HepG2 (cell line): Measurements from ENCODE around the gene BCAS1. TPM values are rescaled to one million over a fixed set of nuclear protein-coding genes. Genes with fewer than 3 reads are reported as not detected.

Experiments used
- AGO1 ChIP-seq: fragments of 200-400 bp; formaldehyde crosslinking; IDR thresholded peaks from 2 replicates; pipeline ENCODE4 v1.6.1; 2017; ENCODE audit warnings: mild to moderate bottlenecking, low read depth, low read length, moderate library complexity; ENCODE audit not compliant: poor library complexity, severe bottlenecking
- ATF3 ChIP-seq: sonication (generic); formaldehyde crosslinking; IDR thresholded peaks from 2 replicates; pipeline ENCODE4 v1.4.0; 2020; ENCODE audit warnings: missing genetic modification reagents
- EP300 ChIP-seq, 3 experiments: sonication (generic) in 1 of 3; formaldehyde crosslinking in 1 of 3; IDR thresholded peaks; 2 replicates each; pipeline versions ENCODE4 v1.5.1 to v1.6.1; 2011 to 2020; ENCODE audit warnings: low read depth in 2 of 3, low read length in 2 of 3, borderline replicate concordance in 1 of 3, improper control_type of control experiment in 1 of 3, mild to moderate bottlenecking in 1 of 3, missing genetic modification reagents in 1 of 3, moderate library complexity in 1 of 3
- FOSL2 ChIP-seq: sonication (generic); formaldehyde crosslinking; IDR thresholded peaks from 2 replicates; pipeline ENCODE4 v1.4.0; 2020; ENCODE audit warnings: missing genetic modification reagents
- HNF4G ChIP-seq, 2 experiments: sonication (generic) in 1 of 2; formaldehyde crosslinking in 1 of 2; IDR thresholded peaks; 2 replicates each; pipeline versions ENCODE4 v1.4.0 to v1.6.1; 2011 to 2020; ENCODE audit warnings: borderline replicate concordance in 2 of 2, low read depth in 2 of 2, mild to moderate bottlenecking in 2 of 2, low read length in 1 of 2, missing genetic modification reagents in 1 of 2, moderate library complexity in 1 of 2
- NCOA2 ChIP-seq: sonication (generic); formaldehyde crosslinking; IDR thresholded peaks from 2 replicates; pipeline ENCODE4 v1.8.0; 2022; ENCODE audit warnings: inconsistent platforms
- NFE2L2 ChIP-seq: fragments of 150-350 bp; IDR thresholded peaks from 2 replicates; pipeline ENCODE4 v1.6.1; 2014; ENCODE audit warnings: low read length
- PAXIP1 ChIP-seq: sonication (generic); formaldehyde crosslinking; conservative IDR thresholded peaks from 2 replicates; pipeline ENCODE4 v1.4.0; 2020; ENCODE audit warnings: mild to moderate bottlenecking, missing genetic modification reagents, moderate library complexity
- PCBP1 ChIP-seq: fragments of 200-400 bp; formaldehyde crosslinking; IDR thresholded peaks from 2 replicates; pipeline ENCODE4 v1.6.1; 2017; ENCODE audit warnings: mild to moderate bottlenecking, low read depth, low read length, borderline replicate concordance
- POLR2A ChIP-seq, 2 experiments: IDR thresholded peaks; 2 replicates each; pipeline ENCODE4 v1.6.1; 2011; ENCODE audit warnings: low read depth in 2 of 2, low read length in 2 of 2, mild to moderate bottlenecking in 1 of 2, moderate library complexity in 1 of 2; ENCODE audit not compliant: insufficient read depth in 1 of 2
- RFXAP ChIP-seq: sonication (generic); formaldehyde crosslinking; IDR thresholded peaks from 2 replicates; pipeline ENCODE4 v1.4.0; 2020; ENCODE audit warnings: missing genetic modification reagents, borderline replicate concordance
- SOX6 ChIP-seq, 2 experiments: fragments of 450-650 bp in 1 of 2; sonication (generic) in 1 of 2; formaldehyde crosslinking in 1 of 2; IDR thresholded peaks; 2 replicates each; pipeline versions ENCODE4 v1.4.0 to v1.6.1; 2017 to 2020; ENCODE audit warnings: antibody characterized with exemption in 1 of 2, mild to moderate bottlenecking in 1 of 2, missing genetic modification reagents in 1 of 2
- TAF1 ChIP-seq: sonication (generic); formaldehyde crosslinking; IDR thresholded peaks from 2 replicates; pipeline ENCODE4 v1.4.0; 2020; ENCODE audit warnings: missing genetic modification reagents
- ZBTB7A ChIP-seq: sonication (generic); formaldehyde crosslinking; IDR thresholded peaks from 2 replicates; pipeline ENCODE4 v1.8.0; 2022; ENCODE audit warnings: mild to moderate bottlenecking, missing genetic modification reagents
- ZNF280B ChIP-seq: sonication (generic); formaldehyde crosslinking; IDR thresholded peaks from 2 replicates; pipeline ENCODE4 v1.5.0; 2020; ENCODE audit warnings: missing genetic modification reagents, mild to moderate bottlenecking, borderline replicate concordance
- ZNF501 ChIP-seq: sonication (generic); formaldehyde crosslinking; IDR thresholded peaks from 2 replicates; pipeline ENCODE4 v1.5.1; 2020; ENCODE audit warnings: mild to moderate bottlenecking, moderate library complexity, missing genetic modification reagents
- polyA plus RNA-seq, 8 experiments: library from polyadenylated mRNA; depleted of rRNA in 3 of 8; stranded (reverse) in 7 of 8; unstranded in 1 of 8; fragments of >200 nt; fragmentation: Illumina TruSeq in 4 of 8; extraction: Trizol in 4 of 8; gene quantifications; 2 replicates each; pipeline versions ENCODE4 v1.2.1 to v1.2.3, GENCODE V29; 2011 to 2016; ENCODE audit warnings: low read depth in 4 of 8, missing spikeins in 1 of 8, mixed read lengths in 1 of 8; ENCODE audit not compliant: insufficient read depth in 1 of 8
- total RNA-seq, 5 experiments: library from RNA; depleted of rRNA; stranded (reverse); fragments of >200 nt; fragmentation: Illumina TruSeq; extraction: Trizol; gene quantifications; 2 replicates each; pipeline ENCODE4 v1.2.3, GENCODE V29; 2016; ENCODE audit warnings: low read depth in 1 of 5
- TF ChIP-seq, protein P1 (sequence below): sonication (generic); formaldehyde crosslinking; IDR thresholded peaks from 2 replicates; pipeline ENCODE4 v1.8.1; 2022; ENCODE audit warnings: low read depth, mild to moderate bottlenecking, missing genetic modification reagents
- TF ChIP-seq, protein P2 (sequence below): sonication (generic); formaldehyde crosslinking; IDR thresholded peaks from 2 replicates; pipeline ENCODE4 v1.5.0; 2020; ENCODE audit warnings: mild to moderate bottlenecking, missing genetic modification reagents, borderline replicate concordance

The BCAS1 gene
- total and polyA plus RNA-seq, 2 of the 13 experiments (the other 11 are each of a cell fraction or from before 2014, with no cell fraction given): 0.55 to 0.91 TPM

GRCh38 chr20:53942973-53943372 is 127.4 kb downstream of the BCAS1 start (continued):
- TF ChIP-seq, protein P1, sequence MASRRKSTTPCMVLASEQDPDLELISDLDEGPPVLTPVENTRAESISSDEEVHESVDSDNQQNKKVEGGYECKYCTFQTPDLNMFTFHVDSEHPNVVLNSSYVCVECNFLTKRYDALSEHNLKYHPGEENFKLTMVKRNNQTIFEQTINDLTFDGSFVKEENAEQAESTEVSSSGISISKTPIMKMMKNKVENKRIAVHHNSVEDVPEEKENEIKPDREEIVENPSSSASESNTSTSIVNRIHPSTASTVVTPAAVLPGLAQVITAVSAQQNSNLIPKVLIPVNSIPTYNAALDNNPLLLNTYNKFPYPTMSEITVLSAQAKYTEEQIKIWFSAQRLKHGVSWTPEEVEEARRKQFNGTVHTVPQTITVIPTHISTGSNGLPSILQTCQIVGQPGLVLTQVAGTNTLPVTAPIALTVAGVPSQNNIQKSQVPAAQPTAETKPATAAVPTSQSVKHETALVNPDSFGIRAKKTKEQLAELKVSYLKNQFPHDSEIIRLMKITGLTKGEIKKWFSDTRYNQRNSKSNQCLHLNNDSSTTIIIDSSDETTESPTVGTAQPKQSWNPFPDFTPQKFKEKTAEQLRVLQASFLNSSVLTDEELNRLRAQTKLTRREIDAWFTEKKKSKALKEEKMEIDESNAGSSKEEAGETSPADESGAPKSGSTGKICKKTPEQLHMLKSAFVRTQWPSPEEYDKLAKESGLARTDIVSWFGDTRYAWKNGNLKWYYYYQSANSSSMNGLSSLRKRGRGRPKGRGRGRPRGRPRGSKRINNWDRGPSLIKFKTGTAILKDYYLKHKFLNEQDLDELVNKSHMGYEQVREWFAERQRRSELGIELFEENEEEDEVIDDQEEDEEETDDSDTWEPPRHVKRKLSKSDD (CRISPR knock-in tag): 0 out of 2 replicates have a peak, but pooled peaks have one; percentile 34
- no peak for TF ChIP-seq PCBP1
- TF ChIP-seq, protein P2, sequence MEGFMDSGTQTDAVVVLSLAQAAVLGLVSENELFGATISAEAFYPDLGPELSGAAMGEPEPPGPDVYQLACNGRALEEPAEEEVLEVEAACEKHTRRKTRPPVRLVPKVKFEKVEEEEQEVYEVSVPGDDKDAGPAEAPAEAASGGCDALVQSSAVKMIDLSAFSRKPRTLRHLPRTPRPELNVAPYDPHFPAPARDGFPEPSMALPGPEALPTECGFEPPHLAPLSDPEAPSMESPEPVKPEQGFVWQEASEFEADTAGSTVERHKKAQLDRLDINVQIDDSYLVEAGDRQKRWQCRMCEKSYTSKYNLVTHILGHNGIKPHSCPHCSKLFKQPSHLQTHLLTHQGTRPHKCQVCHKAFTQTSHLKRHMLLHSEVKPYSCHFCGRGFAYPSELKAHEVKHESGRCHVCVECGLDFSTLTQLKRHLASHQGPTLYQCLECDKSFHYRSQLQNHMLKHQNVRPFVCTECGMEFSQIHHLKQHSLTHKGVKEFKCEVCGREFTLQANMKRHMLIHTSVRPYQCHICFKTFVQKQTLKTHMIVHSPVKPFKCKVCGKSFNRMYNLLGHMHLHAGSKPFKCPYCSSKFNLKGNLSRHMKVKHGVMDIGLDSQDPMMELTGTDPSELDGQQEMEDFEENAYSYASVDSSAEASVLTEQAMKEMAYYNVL: 0 out of 2 replicates have a peak, but pooled peaks have one; percentile 71
- no peak for TF ChIP-seq NFE2L2
- TF ChIP-seq EP300 (IDR thresholded peaks at IDR 0.05; ENCODE audit: low read depth in 2 of 2, low read length in 2 of 2): peak; percentile 52 to 68; a peak in 3 of 4 replicates
- TF ChIP-seq EP300 (CRISPR knock-in tag; IDR thresholded peaks at IDR 0.05; ENCODE audit: borderline replicate concordance): no peak
- TF ChIP-seq FOSL2 (CRISPR knock-in tag): peak; percentile 53
- TF ChIP-seq AGO1: no peak
- no peak for TF ChIP-seq POLR2A (IDR thresholded peaks at IDR 0.05; ENCODE audit: insufficient read depth in 1 of 2, low read depth in 2 of 2, low read length in 2 of 2)
- TF ChIP-seq ZNF280B (CRISPR knock-in tag): no peak
- TF ChIP-seq TAF1 (CRISPR knock-in tag): no peak
- no peak for TF ChIP-seq ATF3
- TF ChIP-seq ZNF501: peak; percentile 8; the same call in 1 of the 2 replicates
- TF ChIP-seq PAXIP1 (CRISPR knock-in tag): peak; percentile 76
- peak; percentile 81 for TF ChIP-seq HNF4G (IDR thresholded peaks at IDR 0.05; ENCODE audit: borderline replicate concordance, low read depth, low read length)
- peak; percentile 73; the same call in 1 of the 2 replicates for TF ChIP-seq HNF4G (CRISPR knock-in tag; IDR thresholded peaks at IDR 0.05; ENCODE audit: borderline replicate concordance, low read depth)
- peak; percentile 38; the same call in 1 of the 2 replicates for TF ChIP-seq ZBTB7A (CRISPR knock-in tag)
- TF ChIP-seq SOX6 (IDR thresholded peaks at IDR 0.05): no peak
- TF ChIP-seq SOX6 (CRISPR knock-in tag; IDR thresholded peaks at IDR 0.05): peak; percentile 74
- peak; percentile 50; the same call in 1 of the 2 replicates for TF ChIP-seq NCOA2
- TF ChIP-seq RFXAP (CRISPR knock-in tag): no peak
